ENCODE data around the gene OCSTAMP. TPM values are rescaled to one million over a fixed set of nuclear protein-coding genes. Genes with fewer than 3 reads are reported as not detected.
A peak's percentile ranks its signal among the peaks of the same experiment; 100 is the strongest.

The OCSTAMP gene
- total and polyA plus RNA-seq, 10 donors: not detected

GRCh38 chr20:46523696-46524328, 26.6 kb downstream of the OCSTAMP start:
- intact Hi-C loops (cut with DNase I; ENCODE audit: low total_unique reads): loop anchor here (5.0 kb wide), 1 partner anchor 158 kb away; no protein-coding TSS in a partner anchor
- 46 to 53% (median 47%) methylated on average over 2 of the region's 2 CpGs for WGBS, 5 donors

GRCh38 chr20:46523108-46523507, 27.3 kb downstream of the OCSTAMP start:
- TF ChIP-seq POLR2AphosphoS5 (IDR thresholded peaks at IDR 0.05) (no peak), POLR2A (IDR thresholded peaks at IDR 0.05) (no peak), CTCF (IDR thresholded peaks at IDR 0.05 in 8 of 11, conservative IDR thresholded peaks at IDR 0.05 in 3 of 11) (no peak)
- H3K27me3 ChIP-seq (replicated peaks in 1 of 7): peaks cover 0 to 50% (median 0%) of the 10 kb centered on the region in 7 donors
- intact Hi-C loops (cut with DNase I; ENCODE audit: low total_unique reads): loop anchor here (5.0 kb wide), 1 partner anchor 159 kb away; no protein-coding TSS in a partner anchor
- no peaks in the 10 kb centered on the region for H3K36me3 ChIP-seq
- peaks cover 0 to 4% (median 0%) of the 10 kb centered on the region in 8 donors for H3K9me3 ChIP-seq
- no peak overlapping the region for H3K4me3 ChIP-seq
- DNase-seq: no peak
- H3K27ac ChIP-seq: no peak overlapping the region
- no peaks in the 10 kb centered on the region for H3K4me1 ChIP-seq
- 63 to 75% (median 69%) methylated on average over 5 of the region's 5 CpGs for WGBS, 5 donors

More at GRCh38 chr20:46523696-46524328, 26.6 kb downstream of the OCSTAMP start:
- Histone ChIP-seq H3K27ac (no peak overlapping the region), H3K27me3 (replicated peaks in 1 of 7) (peaks cover 0 to 47% (median 0%) of the 10 kb centered on the region in 7 donors), H3K4me1 (no peaks in the 10 kb centered on the region), H3K9me3 (peaks cover 0 to 4% (median 0%) of the 10 kb centered on the region in 8 donors), H3K36me3 (no peaks in the 10 kb centered on the region), H3K4me3 (no peak overlapping the region)
- no peak for DNase-seq
- no peak for TF ChIP-seq POLR2A (IDR thresholded peaks at IDR 0.05)

GRCh38 chr20:46520976-46521579, 29.4 kb downstream of the OCSTAMP start:
- peak; percentile 81 for DNase-seq
- Histone ChIP-seq H3K4me1 (no peaks in the 10 kb centered on the region), H3K36me3 (no peaks in the 10 kb centered on the region), H3K4me3 (no peak overlapping the region), H3K27ac (no peak overlapping the region), H3K27me3 (replicated peaks in 1 of 7) (peaks cover 0 to 47% (median 5%) of the 10 kb centered on the region in 7 donors), H3K9me3 (peaks cover 0 to 4% (median 0%) of the 10 kb centered on the region in 8 donors)
- whole genome bisulfite sequencing, 5 donors: 24 to 45% (median 29%) methylated on average over 4 of the region's 4 CpGs
- TF ChIP-seq POLR2AphosphoS5 (IDR thresholded peaks at IDR 0.05): no peak
- TF ChIP-seq POLR2A (IDR thresholded peaks at IDR 0.05): no peak
- TF ChIP-seq CTCF (IDR thresholded peaks at IDR 0.05 in 8 of 11, conservative IDR thresholded peaks at IDR 0.05 in 3 of 11): peak; percentile 45 to 79 (median 67)
- intact Hi-C loops (cut with DNase I; ENCODE audit: low total_unique reads): loop anchor here (5.0 kb wide), 1 partner anchor 161 kb away; no protein-coding TSS in a partner anchor

GRCh38 chr20:46520540-46520939, 29.9 kb downstream of the OCSTAMP start:
- Histone ChIP-seq H3K27me3 (replicated peaks in 1 of 7) (peaks cover 0 to 47% (median 6%) of the 10 kb centered on the region in 7 donors), H3K4me1 (no peaks in the 10 kb centered on the region), H3K36me3 (no peaks in the 10 kb centered on the region), H3K4me3 (no peak overlapping the region), H3K9me3 (peaks cover 0 to 4% (median 0%) of the 10 kb centered on the region in 8 donors), H3K27ac (no peak overlapping the region)
- no peak for TF ChIP-seq POLR2A (IDR thresholded peaks at IDR 0.05)
- no peak for TF ChIP-seq POLR2AphosphoS5 (IDR thresholded peaks at IDR 0.05)
- no peak for TF ChIP-seq CTCF (IDR thresholded peaks at IDR 0.05 in 8 of 11, conservative IDR thresholded peaks at IDR 0.05 in 3 of 11)
- DNase-seq: no peak
- 86 to 95% (median 87%) methylated on average over 4 of the region's 4 CpGs for WGBS, 5 donors
- intact Hi-C loops (cut with DNase I; ENCODE audit: low total_unique reads): loop anchor here (5.0 kb wide), 1 partner anchor 162 kb away; no protein-coding TSS in a partner anchor
